HL-60/S4 treated with phorbol 12-myristate 13-acetate at 8.2 ng/mL for 4 days and 3 days (cell line): ENCODE data around the gene EIF2AK3.

ENCODE experiments used
- in situ Hi-C: fragments of 300-500 bp; cut with MboI; formaldehyde crosslinking; loops from 2 replicates; pipeline ENCODE4 v1.15.0; 2022; ENCODE audit warnings: low sequenced_read_pairs

Gene EIF2AK3

DNA sequence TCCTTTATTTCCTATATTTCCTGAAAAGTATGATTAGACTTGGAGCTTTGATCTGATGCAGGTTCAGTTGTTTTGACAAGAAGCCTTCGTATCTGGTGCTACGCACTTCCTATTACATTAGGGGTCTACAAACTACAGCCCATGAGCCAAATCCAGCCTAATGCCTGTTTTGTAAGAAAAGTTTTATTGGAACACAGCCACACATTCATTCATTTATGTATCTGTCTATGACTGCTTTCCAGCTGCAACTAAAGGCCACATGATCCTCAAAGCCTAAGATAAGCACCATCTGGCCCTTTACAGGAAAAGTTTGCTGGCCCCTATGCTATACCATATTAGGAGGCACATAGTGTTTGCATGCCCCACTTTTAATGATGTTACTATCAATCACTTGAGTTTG is 26.0 kb downstream of the EIF2AK3 start:
- in situ Hi-C loops, result no loop called here

DNA sequence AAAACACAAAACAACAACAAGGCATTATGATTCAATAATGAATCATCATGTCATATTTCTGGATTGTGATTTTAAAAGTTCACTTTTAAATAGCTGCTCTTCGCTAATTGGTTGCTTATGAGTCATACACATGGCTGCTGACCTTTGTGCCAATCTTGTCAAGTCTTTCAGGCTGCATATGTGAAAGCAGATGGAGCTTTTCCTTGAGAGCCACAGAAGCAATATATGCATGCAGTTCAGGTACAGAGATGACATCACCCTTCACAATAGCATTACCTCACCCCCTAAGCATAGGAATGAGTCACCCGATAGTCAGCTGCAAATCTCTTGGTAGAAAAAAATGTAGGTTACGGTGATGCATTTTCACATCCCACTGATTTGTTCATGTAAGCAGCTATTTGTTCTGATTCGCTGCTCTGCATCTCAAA is 27.2 kb downstream of the EIF2AK3 start:
- in situ Hi-C loops, result no loop called here

DNA sequence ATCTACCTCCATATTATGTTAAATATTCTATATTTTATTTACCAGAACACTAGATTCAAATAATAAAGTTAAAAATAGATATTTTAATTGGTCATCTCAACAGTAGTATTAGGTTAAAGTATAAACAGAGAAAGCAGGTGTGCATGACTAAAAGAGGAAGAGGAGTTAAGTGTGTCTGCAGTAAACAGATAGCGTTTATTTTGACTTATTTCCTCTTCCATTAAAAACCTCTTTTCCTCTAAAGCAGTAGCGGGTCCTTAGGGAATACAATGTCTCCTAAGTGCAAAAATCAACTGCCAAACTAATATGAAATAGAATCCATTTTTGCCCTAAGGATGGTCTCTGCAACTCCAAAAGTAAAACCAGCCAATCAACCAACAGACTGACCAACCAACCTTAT is 27.7 kb downstream of the EIF2AK3 start:
- in situ Hi-C loops, result no loop called here

DNA sequence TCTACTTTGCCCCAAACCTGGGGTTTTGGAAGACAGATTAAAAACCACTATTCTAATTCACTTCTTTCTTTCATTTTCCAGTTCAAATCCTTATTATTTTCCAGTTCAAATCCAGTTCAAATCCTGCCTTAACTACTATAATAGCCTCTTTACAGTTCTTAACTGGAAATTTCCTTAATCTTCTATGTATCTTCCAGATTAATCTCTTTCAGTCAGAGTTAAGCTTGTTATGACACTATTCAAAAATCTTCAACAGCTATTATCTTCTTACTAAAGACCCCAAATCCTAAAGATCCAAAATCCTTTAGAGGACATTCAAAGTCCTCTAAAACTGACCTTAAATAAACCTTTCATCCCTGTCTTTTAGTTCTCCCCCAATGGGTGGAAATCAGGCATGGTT is 30.1 kb downstream of the EIF2AK3 start:
- in situ Hi-C loops, result no loop called here

DNA sequence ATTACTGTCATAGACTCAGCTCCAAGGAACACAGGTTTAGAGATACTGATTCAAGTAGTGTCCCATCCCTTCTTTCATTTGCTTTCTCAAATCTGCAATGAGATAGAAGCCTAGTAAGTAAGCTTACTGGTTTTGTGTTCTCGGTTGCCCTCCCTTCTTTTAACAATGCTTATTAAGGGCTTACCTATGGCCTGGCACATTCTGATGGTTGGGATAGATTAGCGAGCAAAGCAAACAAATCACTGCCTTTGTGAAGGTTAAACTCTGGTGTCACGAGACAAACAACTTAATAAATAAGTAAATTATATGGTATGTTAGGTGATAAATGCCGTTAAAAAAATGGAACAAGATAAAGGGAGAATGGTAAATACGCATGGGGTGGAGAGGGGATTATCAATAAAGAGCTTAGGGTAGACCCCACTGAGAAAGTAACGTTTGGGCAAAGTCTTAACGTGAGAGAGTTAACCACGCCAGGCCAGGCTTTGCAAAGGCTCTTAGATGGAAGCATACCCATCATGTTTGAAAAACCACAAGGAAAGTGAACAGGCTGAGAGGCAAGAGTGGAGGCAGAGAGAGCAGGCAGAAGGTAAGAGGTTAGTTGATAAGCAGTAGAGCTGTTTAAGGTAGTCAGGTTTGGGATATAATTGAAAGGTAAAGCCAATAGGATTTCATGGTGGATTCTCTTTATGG is 31.0 kb downstream of the EIF2AK3 start:
- in situ Hi-C loops, result no loop called here

DNA sequence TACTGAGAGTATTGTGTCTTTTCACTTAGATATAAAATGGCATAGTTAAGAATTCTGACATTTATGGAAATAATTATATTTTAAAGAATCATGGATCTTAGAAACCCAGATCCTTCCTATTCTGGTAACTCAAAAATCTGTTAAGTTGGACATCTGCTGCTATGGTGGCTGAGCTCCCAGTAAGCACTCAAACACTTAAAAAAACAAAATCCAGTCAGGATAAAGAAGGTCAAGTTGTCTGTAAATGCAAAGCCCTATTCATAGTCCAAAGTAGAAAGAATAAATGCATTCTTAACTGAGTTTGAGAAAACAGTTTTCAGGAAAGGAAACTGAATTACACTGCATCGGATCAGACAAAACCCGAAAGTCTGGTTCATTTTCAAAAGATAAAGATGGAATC is 35.6 kb downstream of the EIF2AK3 start:
- in situ Hi-C loops, result loop anchor here (5.0 kb wide), 1 partner anchor 76 kb away; no protein-coding TSS in a partner anchor

DNA sequence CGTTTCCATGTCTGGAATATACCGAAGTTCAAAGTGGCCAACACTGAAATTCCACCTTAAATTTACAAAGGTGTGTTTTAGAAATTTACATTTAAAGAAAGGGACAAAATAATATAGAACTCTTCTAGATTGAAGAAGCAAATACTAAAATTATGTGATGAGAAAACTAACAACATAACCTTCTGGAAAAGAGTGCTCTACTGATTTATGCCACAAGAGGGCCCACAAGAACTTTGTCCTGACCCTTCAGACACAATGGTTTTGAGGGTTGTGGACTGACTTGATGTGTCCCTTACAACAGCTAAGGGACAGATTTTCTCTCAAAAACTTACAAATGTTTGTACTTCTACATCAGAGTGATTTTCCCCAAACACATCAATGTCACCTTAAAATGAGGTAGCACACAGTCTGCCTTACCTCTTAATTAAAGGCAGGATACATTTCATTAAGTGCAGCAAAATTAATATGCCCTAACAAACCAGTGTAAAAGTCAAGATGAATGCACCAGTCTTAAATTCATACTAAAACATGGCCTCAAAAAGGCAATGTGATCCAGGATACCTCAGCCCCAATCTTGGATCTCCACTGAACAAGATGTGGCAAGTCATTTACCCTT is 36.2 kb downstream of the EIF2AK3 start:
- in situ Hi-C loops, result loop anchor here (5.0 kb wide), 1 partner anchor 76 kb away; no protein-coding TSS in a partner anchor

DNA sequence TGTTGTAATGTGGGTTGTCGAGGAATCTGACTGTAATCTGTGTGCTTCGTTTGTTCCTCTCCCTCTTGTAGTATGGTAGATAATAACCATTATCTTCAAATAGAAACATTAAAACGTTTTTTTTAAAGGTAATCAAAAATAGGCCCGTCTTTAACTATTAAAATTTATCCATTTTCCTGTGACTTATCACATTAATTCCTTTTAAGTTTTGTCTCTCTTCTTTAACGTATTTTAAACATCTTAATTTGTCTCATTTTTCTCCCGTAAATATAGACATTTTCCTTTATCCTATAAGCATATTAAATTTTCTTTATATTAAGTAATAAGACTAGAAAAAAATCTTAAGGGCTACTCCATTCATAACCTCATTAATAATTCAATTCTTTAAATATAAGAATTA is 41.3 kb downstream of the EIF2AK3 start:
- in situ Hi-C loops, result no loop called here

DNA sequence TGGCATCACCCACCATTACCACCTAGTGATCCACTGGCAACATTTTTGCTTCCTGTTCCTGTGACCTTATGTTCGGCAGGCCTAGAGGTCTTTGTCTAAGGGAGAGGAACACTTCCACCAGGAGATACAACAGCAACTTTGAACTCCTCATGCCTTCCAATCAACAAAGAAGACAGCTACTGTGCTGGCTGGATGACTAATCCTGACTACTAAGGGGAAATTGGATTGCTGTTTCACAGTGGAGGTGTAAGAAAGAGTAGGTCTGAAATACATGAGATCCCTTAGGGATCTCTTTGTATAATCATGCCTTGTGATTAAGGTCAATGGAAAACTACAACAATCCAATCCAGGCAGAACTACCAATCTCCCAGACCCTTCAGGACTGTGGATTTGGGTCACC is 45.2 kb downstream of the EIF2AK3 start:
- in situ Hi-C loops, result no loop called here

DNA sequence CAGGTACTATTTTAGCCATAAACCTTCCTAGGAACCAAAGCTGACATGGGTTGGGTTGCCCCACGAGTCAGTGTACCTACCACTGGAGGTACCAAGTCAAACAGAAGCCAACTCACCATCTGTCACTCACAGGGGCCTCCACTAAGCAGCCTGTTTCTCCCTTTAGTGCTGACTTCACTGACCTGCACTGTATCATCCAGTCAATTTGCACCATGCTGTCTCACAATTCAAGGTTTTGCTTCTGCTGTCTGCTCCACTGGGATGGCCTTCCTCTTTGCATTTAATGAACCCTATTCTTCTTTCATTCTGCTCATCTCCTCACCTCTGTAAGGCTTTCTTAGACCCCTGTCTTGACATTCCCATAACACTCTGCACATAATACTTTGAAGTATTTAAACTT is 47.2 kb downstream of the EIF2AK3 start:
- in situ Hi-C loops, result no loop called here

DNA sequence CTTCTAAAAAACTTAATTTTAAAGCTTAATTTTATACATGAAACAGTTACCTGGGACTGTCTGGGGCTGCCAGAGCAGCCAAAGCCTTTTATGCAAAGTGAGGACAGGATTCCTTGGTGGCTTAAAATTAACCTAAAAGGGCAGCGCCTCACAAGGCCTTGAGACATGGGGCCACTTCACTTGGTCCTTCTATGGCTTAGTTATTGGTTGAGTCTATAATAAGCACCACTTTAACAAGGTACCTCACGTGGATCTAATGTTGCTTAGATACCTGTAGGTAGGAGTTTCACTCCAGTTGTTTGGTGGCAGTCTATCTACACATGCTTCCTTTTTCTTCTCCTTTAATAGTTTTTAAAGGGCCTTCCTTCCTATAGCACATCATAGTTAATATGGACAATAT is 51.6 kb downstream of the EIF2AK3 start:
- in situ Hi-C loops, result no loop called here

DNA sequence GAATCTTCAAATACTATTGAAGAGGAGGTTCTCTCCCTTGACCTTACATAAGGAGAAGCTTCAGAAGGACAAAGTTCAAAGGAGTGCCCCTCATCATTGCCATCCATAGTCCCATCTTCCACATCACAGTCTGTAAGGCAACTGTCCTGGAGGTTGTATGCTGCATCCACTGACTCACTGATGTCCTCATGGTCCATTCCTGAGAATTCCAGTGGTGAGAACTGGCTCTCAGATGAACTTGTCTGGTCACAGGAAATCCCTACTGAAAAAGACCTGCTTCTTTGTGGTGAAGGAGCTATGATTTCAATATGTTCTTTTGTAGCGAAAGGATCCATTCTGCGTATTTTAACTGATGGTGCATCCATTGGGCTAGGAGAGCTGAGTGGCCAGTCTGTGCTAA is 52.2 kb downstream of the EIF2AK3 start:
- in situ Hi-C loops, result no loop called here

DNA sequence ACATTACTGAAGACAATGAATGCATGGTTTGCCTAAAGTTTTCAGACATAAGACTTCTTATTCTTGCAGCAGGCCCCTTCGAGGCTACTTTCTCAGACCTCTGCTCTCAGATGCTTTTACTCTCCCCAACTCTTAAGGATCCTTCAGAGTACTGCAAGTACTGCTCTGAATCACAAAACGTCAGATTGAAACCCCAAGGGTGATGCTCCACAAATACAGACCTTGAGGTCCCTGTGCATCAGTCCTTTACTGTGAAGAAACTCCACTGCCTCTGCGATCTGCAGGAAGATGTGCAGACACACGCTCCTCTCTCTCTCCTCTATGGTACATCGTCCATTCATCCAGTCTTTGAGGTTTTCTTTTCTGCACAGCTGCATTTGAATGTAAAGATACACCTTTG is 52.8 kb downstream of the EIF2AK3 start:
- in situ Hi-C loops, result no loop called here

DNA sequence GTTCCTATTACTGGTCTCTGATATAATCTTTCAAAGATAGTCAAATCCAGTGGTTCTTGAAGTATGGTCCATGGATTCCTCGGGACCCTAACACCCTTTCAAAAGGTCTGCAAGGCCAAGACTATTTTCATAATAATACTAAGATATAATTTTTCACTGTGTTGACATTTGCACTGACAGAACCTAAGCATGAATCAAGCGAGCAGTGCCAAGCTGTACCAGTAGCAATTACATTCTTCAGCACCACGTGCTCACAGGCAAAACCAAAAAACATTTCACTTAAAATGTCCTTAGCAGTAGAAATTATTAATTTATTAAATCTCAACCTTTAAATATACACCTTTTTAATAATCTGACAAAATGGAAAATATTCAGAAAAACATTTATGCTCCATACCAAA is 59.1 kb downstream of the EIF2AK3 start:
- in situ Hi-C loops, result no loop called here

DNA sequence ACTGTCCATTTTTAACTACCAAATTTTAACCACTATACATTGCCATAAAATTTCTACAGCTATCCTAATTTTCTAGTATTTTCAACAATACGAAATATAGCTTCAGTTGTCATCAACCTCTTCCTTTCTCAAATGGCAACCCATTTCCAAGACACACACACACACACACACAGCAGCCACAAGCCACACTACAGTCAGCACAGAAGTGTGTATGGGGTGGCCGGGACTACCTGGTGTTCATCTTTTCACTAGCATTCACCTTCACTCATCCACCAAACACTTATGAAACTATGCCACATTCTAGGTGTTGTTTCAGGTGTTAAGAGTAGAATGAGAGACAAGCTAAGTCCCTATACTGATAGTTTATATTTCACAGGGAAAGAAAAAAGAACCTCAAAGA is 62.9 kb downstream of the EIF2AK3 start:
- in situ Hi-C loops, result no loop called here

DNA sequence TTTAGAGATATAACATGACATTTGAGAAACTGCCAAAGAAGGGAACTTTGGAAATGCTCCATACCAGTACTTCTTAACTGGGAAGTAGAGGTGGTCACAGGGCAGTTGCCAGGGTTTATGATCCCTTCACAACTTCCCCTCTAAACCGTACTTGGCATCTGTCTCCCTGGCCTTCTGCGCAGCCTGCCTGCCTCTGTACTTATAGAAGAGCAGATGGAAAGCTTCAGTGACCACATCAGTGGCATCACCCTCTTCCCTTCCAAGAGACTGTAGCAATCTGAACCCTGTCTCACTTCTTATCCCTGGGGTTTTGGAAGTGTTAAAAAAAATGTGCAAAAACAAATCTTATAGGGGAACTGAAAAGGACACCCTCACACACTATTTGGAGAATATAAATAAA is 64.1 kb downstream of the EIF2AK3 start:
- in situ Hi-C loops, result no loop called here

DNA sequence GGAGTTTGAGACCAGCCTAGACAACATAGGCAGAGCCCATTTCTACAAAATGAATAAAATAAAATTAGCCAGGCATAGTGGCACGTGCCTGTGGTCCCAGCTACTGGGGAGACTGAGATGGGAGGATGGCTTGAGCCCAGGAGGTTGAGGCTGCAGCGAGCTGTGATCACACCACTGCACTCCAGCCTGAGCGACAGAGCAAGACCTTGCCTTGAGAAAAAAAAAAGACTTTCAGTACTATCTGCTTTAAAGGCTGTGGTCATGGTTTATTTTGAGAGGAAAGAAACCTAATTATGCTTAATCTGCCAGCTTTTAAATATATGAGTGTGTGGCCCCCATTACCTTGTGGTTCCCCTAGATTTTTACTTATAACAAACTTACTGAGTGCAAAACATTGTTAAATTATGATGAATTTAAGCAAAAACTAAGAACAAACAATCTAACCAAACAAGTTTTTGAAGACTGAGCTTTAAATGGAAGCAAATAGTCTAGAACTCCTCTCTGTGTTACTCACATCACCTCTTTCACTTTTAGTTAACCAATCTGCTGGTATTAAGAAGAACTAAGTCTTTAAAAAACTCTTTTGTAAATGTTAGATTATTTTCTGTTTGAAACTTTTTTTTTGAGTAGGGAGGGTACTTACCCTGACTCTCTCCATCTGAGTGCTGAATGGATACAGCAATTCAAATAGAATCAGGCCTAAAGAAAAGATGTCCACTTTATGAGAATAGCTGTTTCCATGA is 65.4 kb downstream of the EIF2AK3 start:
- in situ Hi-C loops, result no loop called here

DNA sequence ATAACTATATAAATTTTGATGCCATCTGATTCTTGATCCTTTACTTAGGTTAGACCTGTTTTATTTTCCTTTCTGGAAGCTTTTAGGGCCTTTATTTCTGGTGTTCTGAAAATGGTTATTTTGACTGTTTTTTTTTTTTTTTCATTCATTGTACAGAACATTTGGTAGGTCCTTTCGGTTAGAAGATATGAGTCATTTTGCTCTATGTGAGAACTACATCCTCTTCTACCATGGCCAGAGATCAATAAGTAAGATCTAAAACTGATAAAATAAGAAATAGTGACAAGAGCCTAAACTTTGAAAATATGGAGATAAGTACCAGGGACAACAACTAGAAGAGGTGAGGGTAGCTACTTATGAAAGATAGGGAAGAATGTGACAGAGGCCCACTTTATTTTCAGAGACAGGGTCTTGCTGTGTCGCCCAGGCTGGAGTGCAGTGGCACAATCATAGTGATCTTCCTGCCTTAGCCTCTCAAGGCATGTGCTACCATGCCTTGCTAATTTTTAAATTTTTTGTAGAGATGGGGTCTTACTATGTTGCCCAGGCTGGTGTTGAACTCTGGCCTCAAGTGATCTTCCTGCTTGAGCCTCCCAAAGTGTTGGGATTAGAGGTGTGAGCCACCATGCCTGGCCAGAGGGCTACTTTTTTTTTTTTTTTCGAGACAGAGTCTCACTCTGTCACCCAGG is 66.5 kb downstream of the EIF2AK3 start:
- in situ Hi-C loops, result no loop called here

DNA sequence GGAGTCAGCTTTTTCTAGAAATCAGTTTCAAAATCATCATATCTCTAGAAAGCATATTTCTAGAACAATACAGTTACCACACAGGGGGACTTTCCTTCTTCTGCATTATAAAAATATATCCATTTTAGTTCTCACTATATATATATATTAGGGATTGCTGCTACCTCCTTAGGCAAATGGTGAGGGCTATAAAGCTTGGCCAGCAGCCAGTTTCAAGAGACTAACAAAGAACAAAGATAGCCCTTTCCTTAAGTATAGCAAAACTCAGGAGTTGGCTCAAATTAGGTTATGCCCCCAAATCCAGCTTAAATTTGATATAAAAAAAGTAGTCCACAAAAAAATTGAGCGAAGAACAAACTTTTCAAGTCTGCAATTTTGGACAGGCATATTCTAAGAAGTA is 70.0 kb downstream of the EIF2AK3 start:
- in situ Hi-C loops, result no loop called here

DNA sequence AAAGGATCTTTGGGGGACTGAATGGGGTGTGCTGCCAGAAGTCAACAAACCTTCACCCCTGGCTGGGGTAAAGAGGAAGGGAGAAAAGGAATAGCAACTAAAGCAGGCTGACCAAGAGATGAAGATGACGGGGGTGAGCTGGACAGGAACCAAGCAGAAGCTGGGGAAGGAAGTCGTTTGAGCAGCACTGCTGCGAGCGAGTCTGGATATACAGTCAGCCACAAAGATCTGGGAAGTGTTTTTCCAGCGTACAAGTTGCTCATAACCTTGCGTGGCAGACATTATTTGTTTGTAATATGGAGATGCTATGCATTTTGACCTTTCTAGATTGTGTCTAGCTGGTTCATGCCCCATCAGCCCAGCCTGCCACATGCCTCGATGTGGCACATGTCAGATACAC is 71.2 kb downstream of the EIF2AK3 start:
- in situ Hi-C loops, result no loop called here

DNA sequence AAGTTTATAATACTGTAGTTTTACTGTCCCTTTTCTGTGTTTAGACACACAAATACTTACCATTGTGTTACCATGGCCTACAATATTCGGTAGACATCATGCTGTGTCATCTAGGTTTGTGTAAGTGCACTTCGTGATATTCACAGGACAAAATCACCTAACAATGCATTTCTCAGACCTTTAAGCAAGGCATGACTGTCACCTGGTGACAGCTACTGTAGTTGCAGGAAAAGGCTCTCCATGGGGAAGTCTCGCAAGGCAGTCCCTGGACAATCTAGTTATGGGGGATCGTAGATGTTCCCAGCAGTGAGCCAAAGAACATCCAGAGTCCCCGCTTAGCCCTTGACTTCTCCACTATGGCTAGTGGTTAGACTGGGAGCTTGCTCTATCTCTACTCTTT is 73.1 kb downstream of the EIF2AK3 start:
- in situ Hi-C loops, result no loop called here
